GM12865 (cell line): ENCODE data around the gene ADGB.

Experiments used
- DNase-seq: peaks from one replicate; pipeline ENCODE4 v3.0.0; 2010; ENCODE audit warnings: low read depth
- H3K4me3 ChIP-seq: 2 replicates; pipeline ENCODE4 v1.5.1; 2011; ENCODE audit warnings: mild to moderate bottlenecking, low read depth, low read length, control low read depth
- TF ChIP-seq, protein P1 (sequence below): IDR thresholded peaks from 2 replicates; pipeline ENCODE4 v1.5.1; 2011; ENCODE audit warnings: low read length, control low read depth, low read depth, inconsistent platforms; ENCODE audit not compliant: insufficient read depth; ENCODE audit errors: missing control alignments

Gene ADGB

GRCh38 chr6:146739696-146740095 is 140.9 kb downstream of the ADGB start:
- TF ChIP-seq, protein P1, sequence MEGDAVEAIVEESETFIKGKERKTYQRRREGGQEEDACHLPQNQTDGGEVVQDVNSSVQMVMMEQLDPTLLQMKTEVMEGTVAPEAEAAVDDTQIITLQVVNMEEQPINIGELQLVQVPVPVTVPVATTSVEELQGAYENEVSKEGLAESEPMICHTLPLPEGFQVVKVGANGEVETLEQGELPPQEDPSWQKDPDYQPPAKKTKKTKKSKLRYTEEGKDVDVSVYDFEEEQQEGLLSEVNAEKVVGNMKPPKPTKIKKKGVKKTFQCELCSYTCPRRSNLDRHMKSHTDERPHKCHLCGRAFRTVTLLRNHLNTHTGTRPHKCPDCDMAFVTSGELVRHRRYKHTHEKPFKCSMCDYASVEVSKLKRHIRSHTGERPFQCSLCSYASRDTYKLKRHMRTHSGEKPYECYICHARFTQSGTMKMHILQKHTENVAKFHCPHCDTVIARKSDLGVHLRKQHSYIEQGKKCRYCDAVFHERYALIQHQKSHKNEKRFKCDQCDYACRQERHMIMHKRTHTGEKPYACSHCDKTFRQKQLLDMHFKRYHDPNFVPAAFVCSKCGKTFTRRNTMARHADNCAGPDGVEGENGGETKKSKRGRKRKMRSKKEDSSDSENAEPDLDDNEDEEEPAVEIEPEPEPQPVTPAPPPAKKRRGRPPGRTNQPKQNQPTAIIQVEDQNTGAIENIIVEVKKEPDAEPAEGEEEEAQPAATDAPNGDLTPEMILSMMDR: no peak
- no peak for DNase-seq

GRCh38 chr6:146741609-146742008 is 142.8 kb downstream of the ADGB start:
- TF ChIP-seq, protein P1: no peak
- H3K4me3 ChIP-seq: no peak overlapping the region
- DNase-seq: no peak

More at GRCh38 chr6:146739696-146740095, 140.9 kb downstream of the ADGB start:
- no peak overlapping the region for H3K4me3 ChIP-seq

- H3K4me3 ChIP-seq: no peak overlapping the region
- TF ChIP-seq, protein P1: no peak
- no peak for DNase-seq
These were observed 154.5 kb downstream of the ADGB start for GRCh38 chr6:146753306-146753705.

- TF ChIP-seq, protein P1: no peak
- H3K4me3 ChIP-seq: no peak overlapping the region
- DNase-seq: no peak
These were observed 168.9 kb downstream of the ADGB start for GRCh38 chr6:146767632-146768031.

DNA sequence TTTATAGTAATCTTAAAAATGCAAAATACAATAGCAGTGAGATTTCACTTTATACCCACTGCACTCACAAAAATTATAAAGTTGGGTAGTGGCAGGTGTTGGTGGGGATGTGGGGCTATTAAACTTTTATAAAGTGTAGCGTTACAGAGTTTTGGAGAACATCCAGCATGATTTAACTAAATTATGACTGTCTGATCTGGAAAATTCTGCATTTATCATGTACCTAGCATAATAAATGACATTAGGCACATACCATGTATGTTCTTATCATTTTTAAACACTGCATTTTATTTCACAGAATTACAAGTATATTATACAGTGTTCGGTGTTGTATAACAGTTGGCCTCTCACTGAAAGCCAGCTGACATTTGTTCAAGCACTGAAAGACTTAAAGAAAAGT is 169.9 kb downstream of the ADGB start:
- H3K4me3 ChIP-seq: no peak overlapping the region
- TF ChIP-seq, protein P1: no peak
- DNase-seq: no peak

GRCh38 chr6:146770275-146770964 is 171.6 kb downstream of the ADGB start:
- TF ChIP-seq, protein P1: no peak
- no peak for DNase-seq
- no peak overlapping the region for H3K4me3 ChIP-seq
